Measurements from ENCODE around the gene GGT5. TPM values are rescaled to one million over a fixed set of nuclear protein-coding genes. Genes with fewer than 3 reads are reported as not detected.
"Not testable (repeated sequence)": the region's sequence is repeated elsewhere in the genome, so short reads cannot be mapped to it uniquely, and the experiment has no call there.

GGT5 gene
- total RNA-seq, 1 donor from 2014 or later, result 19.8 TPM

DNA sequence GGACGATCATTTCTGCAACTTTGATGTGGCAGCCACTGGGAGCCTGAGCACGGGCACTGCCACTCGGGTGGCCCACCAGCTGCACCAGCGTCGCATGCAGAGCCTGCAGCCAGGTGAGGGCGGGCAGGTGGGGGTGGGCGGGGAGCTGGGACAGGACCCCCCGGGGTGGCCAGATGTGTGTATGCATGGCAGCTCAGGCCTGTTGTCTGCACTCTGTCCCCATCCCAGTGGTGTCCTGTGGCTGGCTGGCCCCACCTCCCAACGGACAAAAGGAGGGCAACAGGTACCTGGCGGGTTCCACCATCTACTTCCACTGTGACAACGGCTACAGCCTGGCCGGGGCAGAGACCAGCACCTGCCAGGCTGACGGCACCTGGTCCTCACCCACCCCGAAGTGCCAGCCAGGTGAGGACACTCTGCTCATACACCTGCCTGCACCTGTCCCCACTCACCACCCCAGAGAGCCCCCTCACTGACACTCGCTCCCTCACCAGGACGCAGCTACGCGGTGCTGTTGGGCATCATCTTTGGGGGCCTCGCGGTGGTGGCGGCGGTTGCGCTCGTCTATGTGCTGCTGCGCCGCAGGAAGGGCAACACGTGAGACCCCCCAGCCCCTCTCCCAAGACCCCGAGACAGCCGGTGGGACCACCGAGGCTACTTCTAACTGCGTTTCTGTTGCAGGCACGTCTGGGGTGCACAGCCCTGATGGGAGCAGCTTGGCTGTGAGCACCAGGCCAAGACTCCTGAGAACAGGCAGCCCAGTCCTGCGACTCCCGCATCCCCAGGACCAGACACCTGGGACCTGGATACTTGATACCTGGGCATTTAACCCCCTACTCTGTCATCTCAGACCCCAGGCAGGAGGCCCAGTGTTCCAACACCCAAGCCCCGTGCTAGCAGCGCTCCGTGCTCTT is 56.9 kb downstream of the GGT5 start:
- DNase-seq (no peak), ATAC-seq (no peak)
- intact Hi-C loops (cut with micrococcal nuclease), result no loop called here

DNA sequence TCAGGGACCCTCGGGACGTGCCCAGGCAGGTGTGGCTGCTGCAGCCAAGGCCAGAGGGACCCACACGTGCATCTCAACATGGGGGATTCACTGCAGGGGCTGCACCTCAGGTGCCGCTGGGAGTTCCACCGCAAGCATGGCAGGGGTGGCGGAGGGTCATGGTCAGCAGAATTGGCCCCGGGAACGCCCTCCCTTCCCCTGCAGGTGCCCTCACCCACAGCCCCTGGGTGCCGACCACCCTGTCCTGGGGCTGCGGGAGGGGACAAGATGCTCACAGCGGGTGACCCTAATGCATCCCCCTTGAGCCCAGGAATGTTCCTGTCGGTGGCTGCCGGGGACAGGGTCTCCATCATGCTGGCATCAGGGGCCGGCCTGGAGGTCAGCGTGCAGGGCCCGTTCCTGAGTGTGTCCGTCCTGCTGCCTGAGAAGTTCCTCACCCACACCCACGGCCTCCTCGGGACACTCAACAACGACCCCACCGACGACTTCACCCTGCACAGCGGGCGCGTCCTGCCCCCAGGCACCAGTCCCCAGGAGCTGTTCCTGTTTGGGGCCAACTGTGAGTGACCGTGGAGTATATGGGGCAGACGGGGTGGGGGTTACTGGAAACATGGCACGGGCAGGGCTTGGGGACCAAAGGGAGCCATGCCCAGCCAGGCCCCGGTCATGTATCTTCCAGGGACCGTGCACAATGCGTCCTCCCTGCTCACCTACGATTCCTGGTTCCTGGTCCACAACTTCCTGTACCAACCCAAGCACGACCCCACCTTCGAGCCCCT is 57.8 kb downstream of the GGT5 start:
- intact Hi-C loops (cut with micrococcal nuclease), result no loop called here
- no peak for DNase-seq
- no peak for ATAC-seq

DNA sequence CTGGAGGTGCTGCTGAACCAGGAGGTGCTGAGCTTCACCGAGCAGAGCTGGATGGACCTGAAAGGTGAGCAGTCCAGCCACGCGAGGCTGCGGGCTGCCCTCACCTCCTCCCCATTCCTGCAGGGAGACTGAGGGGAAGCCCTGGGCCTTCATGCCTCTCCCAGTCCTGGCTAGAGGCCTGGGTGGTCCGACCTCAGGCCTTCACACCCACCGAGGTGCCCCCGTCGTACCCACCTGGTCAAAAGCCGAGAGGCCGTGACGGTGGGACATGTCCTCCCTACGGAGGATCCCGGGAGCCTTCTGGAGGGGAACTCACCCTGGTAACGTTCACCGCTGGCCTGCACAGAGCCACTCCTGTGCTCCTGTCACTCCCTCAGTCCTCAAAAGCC is 58.5 kb downstream of the GGT5 start:
- intact Hi-C loops (cut with micrococcal nuclease), result no loop called here
- no peak for DNase-seq
- ATAC-seq, result no peak

DNA sequence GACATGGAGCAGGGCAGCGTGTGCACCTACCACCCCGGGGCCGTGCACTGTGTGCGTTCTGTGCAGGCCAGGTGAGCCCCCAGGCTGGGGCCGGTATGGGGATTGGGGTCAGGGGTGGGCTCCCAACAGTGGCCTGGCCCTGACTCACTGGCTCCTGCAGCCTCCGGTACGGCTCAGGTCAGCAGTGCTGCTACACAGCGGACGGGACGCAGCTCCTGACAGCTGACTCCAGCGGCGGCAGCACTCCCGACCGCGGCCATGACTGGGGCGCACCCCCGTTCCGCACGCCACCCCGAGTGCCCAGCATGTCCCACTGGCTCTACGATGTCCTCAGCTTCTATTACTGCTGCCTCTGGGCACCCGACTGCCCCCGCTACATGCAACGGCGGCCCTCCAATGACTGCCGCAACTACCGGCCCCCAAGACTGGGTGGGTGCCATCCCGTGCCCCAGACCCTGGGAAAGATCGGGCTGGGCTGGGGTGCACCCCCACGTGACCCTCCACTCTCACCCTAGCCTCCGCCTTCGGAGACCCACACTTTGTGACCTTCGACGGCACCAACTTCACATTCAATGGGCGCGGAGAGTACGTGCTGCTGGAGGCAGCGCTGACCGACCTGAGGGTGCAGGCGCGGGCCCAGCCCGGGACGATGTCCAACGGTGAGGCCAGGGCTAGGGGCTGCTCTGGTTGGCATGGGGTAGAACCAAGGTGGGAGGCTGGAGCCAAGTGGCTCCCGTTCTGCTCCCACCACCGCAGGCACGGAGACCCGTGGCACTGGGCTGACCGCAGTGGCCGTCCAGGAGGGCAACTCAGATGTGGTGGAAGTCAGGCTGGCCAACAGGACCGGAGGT is 59.2 kb downstream of the GGT5 start:
- ATAC-seq, result no peak
- DNase-seq, result peak; percentile 28

DNA sequence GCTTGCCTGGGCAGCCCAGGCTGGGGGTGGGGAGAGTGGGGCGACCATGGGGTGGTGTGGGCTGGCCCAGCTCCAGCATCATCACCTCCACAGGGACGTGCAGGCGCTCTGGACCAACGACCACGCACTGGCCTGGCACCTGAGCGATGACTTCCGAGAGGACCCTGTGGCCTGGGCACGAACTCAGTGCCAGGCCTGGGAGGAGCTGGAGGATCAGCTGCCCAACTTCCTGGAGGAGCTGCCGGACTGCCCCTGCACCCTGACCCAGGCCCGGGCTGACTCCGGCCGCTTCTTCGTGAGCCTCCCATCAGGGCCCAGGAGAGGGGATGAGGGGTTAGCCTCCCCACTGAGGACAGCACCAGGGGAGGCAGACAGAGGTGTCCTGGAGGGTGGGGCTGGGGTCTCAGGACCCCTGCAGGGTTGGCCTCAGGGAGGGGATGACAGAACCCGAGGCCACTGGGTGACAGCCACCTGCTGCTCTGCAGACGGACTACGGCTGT is 59.8 kb downstream of the GGT5 start:
- intact Hi-C loops (cut with micrococcal nuclease), result no loop called here
- ATAC-seq, result no peak
- peak; percentile 26 for DNase-seq

More for the DNA sequence above, 59.2 kb downstream of the GGT5 start:
- intact Hi-C loops (cut with micrococcal nuclease), result no loop called here

DNA sequence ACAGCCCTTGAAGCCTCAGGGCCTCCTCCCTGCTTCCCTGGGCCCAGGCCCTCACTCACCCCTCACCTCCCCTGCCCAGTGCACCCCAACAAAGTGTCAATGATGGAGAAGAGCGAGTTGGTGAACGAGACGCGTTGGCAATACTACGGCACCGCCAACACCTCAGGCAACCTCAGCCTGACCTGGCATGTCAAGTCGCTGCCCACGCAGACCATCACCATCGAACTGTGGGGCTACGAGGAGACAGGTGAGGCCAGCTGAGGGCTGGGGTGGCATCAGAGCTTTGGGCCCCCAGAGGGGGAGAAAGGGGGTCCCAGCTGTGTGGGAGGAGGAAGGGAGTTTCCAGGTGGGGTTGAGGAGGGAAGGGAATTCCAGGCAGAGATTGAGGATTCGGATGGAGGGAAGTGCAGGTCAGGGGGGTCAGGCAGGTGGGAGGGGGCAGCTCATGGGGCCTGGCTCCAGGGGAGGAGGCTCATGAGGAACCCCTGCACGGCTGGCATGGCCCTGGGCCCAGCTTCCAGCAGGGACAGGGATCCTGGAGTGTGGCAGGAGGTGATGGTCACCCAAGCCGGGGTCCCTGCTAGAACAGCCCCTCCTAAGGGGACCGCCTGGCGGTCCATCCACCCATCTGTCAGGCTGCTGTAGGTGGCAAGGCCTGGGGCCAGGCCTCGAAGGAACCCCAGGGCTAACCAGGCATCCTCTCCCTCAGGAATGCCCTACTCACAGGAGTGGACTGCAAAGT is 60.7 kb downstream of the GGT5 start:
- ATAC-seq (no peak), DNase-seq (peak; percentile 25)
- intact Hi-C loops (cut with micrococcal nuclease), result no loop called here

DNA sequence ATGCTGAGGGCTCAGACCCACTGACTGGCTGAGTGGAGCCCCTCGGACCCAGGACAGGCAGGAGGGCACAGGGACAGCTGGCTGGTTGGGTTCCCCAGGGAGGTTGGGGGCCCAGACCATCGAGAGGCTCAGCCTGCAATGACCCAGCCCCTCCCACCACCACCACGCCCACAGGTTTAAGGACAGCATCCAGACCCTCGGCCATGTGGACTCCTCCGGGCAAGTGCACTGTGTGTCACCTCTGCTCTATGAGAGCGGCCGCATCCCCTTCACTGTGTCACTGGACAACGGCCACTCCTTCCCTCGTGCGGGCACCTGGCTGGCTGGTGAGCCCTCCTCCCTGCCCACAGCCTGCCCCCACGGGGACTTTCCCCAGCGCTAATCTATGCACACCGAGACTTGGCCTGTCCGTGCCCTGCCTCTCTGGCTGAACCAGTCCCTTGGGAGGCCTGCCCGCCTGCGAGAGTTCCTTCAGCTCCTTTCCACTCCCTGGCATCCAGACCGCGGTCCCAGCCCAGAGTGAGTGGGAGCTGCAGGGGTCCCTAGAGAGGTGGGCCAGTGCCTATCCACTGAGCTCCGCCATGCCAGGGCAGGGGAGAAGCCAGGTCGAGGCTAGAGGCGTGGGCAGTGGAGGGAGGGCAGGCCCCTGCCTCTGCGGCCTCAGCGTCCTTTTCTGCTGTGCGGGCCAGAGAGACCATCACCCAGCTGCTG is 61.4 kb downstream of the GGT5 start:
- ATAC-seq, result no peak
- intact Hi-C loops (cut with micrococcal nuclease), result no loop called here
- peak; percentile 22 for DNase-seq

DNA sequence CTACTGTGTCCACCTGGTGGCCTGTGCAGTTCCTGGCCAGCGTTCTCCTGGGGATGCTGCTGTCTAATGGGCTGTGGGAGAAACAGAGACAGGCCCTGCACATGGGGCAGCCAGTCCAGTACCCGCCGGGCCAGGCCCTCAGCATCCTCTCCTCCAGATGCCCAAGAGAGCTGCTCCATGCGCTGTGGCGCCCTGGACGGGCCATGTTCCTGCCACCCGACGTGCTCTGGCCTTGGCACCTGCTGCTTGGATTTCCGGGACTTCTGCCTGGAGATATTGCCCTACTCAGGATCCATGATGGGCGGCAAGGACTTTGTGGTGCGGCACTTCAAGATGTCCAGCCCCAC is 62.0 kb downstream of the GGT5 start:
- ATAC-seq; intact Hi-C loops (cut with micrococcal nuclease): not testable (repeated sequence)
- DNase-seq, result peak; percentile 22

DNA sequence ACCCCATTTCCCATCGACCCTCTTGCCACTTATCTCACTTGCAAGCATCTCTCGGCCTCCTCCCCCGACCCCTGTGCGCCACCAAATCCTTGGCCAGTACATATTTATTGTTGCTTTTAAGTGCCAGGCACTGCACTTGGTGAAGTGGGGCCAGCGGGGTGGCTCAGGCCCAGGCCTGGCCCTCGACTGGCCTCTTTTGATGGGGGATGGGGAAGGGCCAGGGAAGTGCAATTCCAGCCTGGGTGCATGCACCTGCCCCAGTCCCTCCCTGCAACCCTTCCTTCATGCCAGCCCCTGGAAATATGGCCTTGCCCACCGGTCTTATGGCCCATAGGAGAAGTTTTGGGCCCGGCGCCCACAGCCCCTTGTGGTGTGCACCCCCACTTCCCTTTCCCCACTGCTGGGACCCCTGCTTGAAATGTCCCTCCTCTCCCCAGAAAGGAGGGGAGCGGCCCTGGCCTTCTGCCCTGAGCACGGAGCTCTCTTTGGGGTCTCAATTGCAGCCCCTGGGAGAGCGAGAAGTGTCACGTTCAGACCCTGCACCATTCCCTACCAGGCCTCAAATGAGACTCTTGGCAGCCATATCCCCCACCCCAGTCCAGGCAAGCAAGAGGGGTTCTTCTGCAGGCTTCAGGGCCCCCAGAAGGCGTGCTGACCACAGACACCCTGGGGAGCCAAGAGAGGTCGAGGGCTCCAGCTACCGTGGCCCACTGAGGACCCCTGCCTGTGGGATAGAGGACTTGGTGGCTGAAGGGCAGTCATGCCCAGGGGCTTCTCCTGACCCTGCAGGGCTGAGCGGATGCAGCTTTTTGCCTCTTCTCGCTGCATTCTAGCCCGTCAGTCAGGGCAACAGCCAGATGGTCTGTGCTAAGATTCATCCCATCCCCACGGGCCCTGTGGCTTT is 62.6 kb downstream of the GGT5 start:
- intact Hi-C loops (cut with micrococcal nuclease), result no loop called here
- DNase-seq (peak; percentile 45), ATAC-seq (peak; percentile 13)

DNA sequence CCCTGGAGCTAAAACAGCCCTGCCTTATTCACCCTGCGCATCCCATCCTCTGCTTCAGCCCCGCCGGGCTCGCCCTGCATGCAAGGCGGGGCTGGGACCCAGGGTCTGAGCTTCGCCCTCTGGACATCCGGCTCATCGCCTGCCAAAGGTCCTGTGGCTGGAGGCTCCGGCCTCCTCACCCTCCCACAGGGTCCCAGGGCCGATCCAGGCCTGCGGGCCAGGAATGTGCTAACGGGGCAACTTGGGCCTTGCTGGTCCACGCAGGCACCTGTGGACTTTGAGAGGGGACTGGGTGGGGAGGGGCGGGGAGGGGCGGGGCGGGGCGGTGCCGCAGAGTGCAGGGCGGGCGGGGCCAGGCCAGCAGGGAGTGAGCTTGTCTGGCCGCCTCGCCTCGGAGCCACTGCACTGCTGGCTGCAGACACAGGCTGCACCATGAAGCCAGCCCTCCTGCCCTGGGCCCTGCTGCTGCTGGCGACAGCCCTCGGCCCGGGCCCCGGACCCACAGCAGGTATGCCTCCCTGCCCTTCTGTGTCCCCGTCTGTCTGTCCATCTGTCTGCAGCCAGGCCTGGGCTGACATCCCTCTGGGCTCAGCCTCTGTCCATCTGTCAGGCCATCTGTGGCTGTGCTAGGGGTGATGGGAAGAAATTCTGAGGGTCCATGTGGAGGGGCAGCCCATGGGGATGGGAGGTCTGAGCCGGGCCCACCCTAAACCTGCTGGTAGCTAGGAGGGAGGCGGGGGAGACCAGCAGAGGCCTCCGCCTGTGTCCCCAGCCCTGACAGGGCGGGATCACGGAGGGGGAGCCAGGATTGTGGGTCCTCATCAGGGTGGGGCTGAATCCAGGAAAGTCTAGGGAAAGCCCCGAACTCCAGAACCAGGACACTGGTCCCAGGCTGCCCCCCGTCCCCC is 63.5 kb downstream of the GGT5 start, which contains the start of gene SUSD2:
Gene SUSD2, plus strand, starts transcription at position 400 of the 908 bp plus-strand sequence. Its CDS starts 33 bp downstream, at position 433.
- ATAC-seq (peak; percentile 5), DNase-seq (peak; percentile 67)
- intact Hi-C loops (cut with micrococcal nuclease), result no loop called here

DNA sequence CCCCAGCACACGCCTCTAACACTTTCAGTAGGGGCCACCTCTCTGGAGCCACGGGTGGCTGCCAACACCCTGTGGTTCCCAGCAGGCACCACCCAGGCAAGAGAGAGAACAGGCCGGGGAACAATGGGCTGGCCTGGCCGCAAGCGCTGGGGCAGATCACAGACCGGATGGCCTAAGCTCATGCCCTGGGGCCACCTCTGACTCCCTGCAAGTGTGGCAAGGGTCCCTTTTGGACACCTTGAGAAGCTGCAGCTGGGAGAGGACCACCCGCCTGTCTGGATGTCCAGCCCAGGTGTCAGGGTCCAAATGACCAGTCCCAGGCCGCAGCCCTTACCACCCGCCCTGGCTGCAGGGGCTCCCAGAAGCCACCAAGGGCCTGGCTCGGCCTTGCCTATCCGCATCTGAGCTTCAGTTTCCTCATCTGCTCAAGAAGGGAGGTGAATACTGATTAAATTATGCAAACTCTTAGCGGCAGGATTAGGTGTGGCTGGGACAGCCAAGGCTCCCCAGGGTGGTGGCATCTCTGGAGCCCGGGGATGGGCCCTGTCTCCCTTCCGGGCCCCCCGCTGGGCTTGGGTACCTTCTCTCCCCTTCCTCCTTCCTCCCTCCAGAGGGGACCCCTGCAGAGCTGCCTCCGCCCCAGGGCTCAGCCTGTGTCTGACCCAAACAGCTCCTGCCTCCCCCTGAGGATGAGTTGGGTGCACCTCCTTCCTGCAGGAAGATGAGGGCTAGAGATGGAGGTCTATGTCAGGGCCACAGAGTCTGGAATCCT is 64.4 kb downstream of the GGT5 start:
- peak; percentile 35 for DNase-seq
- intact Hi-C loops (cut with micrococcal nuclease), result no loop called here
- no peak for ATAC-seq

DNA sequence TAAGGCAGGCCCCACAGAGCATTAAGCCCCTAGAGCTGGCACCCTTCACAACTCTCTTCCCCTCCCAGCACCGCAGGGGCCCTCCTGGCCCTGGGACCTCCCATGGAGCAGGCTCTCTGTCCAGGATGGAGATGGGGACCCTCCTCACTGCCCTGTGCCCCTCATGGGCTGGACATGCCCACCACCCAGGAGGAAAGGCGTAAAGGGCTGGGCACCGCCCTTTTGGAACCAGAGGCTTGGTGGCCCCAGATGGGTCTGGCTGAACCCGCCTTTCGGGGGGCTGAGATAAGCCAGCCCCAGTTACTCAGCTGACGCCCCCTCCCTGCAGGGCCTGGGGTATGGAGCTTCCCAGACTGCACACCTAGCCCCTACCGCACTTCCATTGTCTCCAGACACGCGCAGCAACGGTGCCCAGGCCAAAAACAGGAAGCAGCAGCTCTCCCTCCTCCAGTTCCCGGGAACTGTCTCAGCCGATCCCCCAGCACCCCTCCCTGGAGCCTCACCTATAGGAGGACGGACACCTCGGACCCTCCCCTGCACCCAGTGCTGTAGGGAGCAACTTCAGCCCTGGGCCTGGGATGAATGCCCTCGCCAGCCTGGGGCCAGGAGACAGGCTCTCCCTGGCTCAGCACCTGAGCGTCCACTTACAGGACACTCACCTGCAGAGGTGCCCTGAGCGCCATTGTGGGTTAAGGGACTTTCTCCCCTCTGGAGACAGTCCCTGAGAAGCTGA is 65.2 kb downstream of the GGT5 start:
- intact Hi-C loops (cut with micrococcal nuclease), result no loop called here

DNA sequence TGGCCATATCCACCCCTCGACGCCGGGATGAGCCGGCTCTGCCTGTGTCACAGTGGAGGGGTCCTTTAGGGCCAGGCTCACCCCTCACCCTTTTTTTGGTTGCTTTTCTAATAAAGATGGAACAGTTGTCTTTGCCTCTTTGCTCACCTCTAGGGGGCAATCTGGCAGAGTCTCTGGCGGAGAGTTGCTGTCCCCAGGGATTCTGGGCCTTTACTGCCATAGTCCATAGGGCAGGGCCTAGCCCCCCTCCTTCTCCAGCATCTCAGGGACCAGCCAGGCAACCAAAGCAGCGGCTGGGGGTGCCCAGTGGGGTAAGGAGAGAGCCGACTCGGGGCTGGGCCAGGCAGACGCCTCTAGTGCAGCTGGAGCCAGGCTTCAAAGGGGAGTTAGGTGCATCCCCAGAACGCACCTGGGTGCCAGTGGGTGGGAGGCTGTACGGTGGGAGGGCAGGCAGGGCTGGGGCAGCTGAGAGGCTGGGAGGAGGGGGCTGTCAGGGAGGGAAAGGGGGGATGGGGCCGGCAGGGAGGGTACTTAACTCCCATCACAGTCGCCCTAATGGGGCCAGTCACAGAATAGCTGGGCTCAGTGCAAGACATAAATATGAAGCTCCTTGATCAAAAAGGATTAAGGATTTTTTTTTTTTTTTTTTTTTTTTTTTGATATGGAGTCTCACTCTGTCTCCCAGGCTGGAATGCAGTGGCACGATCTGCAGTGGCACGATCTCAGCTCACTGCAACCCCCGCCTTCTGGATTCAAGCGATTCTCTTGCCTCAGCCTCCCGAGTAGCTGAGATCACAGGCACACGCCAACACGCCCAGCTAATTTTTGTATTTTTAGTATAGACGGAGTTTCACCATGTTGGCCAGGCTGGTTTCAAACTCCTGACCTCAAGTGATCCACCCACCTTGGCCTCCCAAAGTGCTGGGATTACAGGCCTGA is 66.1 kb downstream of the GGT5 start:
- intact Hi-C loops (cut with micrococcal nuclease), result no loop called here
- DNase-seq, result peak; percentile 27

More for the DNA sequence above, 65.2 kb downstream of the GGT5 start:
- no peak for ATAC-seq
- DNase-seq, result peak; percentile 23

More for the DNA sequence above, 66.1 kb downstream of the GGT5 start:
- no peak for ATAC-seq

Data from left ventricle myocardium superior (tissue), 1 donor.